B cell (primary cell): ENCODE results near the gene ZNF24.

Source experiments
- CTCF ChIP-seq: fragments of 200-600 bp; IDR thresholded peaks from one replicate; pipeline ENCODE4 v1.8.0; 2022; ENCODE audit warnings: antibody characterized with exemption, mild to moderate bottlenecking
- EZH2 ChIP-seq: IDR thresholded peaks from 2 replicates; pipeline ENCODE4 v1.6.1; 2012; ENCODE audit warnings: borderline replicate concordance, low read depth, mild to moderate bottlenecking, moderate library complexity, low read length; ENCODE audit not compliant: insufficient read depth, poor library complexity, severe bottlenecking

GRCh38 chr18:35374708-35375107, 30.5 kb upstream of the ZNF24 start:
- TF ChIP-seq CTCF (no peak), EZH2 (no peak)
